ENCODE results near the gene NEU2.

DNA sequence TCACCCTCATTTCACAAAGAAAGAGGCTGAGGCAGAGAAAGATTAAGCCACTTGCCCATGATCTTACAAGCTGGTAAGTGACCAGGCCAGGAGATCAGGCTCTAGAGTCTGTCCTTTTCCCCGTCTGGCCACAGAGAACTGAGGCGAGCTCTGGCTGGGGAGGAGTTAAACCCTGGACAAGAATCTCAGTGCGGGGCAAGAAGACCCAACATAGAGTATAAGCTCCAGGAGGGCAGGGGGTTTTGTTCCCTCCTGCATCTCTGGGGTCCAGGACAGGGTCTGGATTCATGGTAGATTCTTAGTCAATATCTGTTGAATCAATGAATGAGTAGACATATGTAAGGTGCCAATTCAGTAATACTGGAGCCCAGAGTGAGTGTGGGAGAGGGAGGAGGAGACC is 14.7 kb downstream of the NEU2 start:
- no peak for TF ChIP-seq MYNN (tag by site-specific recombination; IDR thresholded peaks at IDR 0.05; ENCODE audit: borderline replicate concordance)
- TF ChIP-seq, protein P1, sequence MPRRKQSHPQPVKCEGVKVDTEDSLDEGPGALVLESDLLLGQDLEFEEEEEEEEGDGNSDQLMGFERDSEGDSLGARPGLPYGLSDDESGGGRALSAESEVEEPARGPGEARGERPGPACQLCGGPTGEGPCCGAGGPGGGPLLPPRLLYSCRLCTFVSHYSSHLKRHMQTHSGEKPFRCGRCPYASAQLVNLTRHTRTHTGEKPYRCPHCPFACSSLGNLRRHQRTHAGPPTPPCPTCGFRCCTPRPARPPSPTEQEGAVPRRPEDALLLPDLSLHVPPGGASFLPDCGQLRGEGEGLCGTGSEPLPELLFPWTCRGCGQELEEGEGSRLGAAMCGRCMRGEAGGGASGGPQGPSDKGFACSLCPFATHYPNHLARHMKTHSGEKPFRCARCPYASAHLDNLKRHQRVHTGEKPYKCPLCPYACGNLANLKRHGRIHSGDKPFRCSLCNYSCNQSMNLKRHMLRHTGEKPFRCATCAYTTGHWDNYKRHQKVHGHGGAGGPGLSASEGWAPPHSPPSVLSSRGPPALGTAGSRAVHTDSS (tag by site-specific recombination; IDR thresholded peaks at IDR 0.05) = no peak
- TF ChIP-seq, protein P2, sequence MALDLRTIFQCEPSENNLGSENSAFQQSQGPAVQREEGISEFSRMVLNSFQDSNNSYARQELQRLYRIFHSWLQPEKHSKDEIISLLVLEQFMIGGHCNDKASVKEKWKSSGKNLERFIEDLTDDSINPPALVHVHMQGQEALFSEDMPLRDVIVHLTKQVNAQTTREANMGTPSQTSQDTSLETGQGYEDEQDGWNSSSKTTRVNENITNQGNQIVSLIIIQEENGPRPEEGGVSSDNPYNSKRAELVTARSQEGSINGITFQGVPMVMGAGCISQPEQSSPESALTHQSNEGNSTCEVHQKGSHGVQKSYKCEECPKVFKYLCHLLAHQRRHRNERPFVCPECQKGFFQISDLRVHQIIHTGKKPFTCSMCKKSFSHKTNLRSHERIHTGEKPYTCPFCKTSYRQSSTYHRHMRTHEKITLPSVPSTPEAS (tag by site-specific recombination; IDR thresholded peaks at IDR 0.05) = no peak
- TF ChIP-seq HOXA7 (CRISPR knock-in tag; IDR thresholded peaks at IDR 0.05; ENCODE audit: borderline replicate concordance) = no peak
- TF ChIP-seq, protein P3, sequence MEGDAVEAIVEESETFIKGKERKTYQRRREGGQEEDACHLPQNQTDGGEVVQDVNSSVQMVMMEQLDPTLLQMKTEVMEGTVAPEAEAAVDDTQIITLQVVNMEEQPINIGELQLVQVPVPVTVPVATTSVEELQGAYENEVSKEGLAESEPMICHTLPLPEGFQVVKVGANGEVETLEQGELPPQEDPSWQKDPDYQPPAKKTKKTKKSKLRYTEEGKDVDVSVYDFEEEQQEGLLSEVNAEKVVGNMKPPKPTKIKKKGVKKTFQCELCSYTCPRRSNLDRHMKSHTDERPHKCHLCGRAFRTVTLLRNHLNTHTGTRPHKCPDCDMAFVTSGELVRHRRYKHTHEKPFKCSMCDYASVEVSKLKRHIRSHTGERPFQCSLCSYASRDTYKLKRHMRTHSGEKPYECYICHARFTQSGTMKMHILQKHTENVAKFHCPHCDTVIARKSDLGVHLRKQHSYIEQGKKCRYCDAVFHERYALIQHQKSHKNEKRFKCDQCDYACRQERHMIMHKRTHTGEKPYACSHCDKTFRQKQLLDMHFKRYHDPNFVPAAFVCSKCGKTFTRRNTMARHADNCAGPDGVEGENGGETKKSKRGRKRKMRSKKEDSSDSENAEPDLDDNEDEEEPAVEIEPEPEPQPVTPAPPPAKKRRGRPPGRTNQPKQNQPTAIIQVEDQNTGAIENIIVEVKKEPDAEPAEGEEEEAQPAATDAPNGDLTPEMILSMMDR (tag by site-specific recombination; IDR thresholded peaks at IDR 0.05) = no peak
- TF ChIP-seq, protein P4, sequence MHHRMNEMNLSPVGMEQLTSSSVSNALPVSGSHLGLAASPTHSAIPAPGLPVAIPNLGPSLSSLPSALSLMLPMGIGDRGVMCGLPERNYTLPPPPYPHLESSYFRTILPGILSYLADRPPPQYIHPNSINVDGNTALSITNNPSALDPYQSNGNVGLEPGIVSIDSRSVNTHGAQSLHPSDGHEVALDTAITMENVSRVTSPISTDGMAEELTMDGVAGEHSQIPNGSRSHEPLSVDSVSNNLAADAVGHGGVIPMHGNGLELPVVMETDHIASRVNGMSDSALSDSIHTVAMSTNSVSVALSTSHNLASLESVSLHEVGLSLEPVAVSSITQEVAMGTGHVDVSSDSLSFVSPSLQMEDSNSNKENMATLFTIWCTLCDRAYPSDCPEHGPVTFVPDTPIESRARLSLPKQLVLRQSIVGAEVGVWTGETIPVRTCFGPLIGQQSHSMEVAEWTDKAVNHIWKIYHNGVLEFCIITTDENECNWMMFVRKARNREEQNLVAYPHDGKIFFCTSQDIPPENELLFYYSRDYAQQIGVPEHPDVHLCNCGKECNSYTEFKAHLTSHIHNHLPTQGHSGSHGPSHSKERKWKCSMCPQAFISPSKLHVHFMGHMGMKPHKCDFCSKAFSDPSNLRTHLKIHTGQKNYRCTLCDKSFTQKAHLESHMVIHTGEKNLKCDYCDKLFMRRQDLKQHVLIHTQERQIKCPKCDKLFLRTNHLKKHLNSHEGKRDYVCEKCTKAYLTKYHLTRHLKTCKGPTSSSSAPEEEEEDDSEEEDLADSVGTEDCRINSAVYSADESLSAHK (tag by site-specific recombination; IDR thresholded peaks at IDR 0.05) = no peak
